HCT116 (cell line): ENCODE results near the gene BBS9.

ENCODE experiments used
- EGR1 ChIP-seq: IDR thresholded peaks from 2 replicates; pipeline ENCODE4 v1.6.1; 2012; ENCODE audit warnings: low read depth
- POLR2A ChIP-seq: IDR thresholded peaks from 2 replicates; pipeline ENCODE4 v1.7.0; 2011; ENCODE audit warnings: borderline replicate concordance; ENCODE audit not compliant: insufficient read depth, insufficient read length; ENCODE audit errors: extremely low read depth
- RAD21 ChIP-seq: IDR thresholded peaks from 2 replicates; pipeline ENCODE4 v1.6.1; 2012; ENCODE audit warnings: low read depth, mild to moderate bottlenecking
- SP1 ChIP-seq: IDR thresholded peaks from 2 replicates; pipeline ENCODE4 v1.6.1; 2012; ENCODE audit warnings: low read depth
- TCF7L2 ChIP-seq: IDR thresholded peaks from 2 replicates; pipeline ENCODE4 v1.7.0; 2011; ENCODE audit warnings: borderline replicate concordance, inconsistent platforms; ENCODE audit not compliant: insufficient read depth, insufficient read length; ENCODE audit errors: extremely low read depth
- YY1 ChIP-seq: IDR thresholded peaks from 2 replicates; pipeline ENCODE4 v1.6.1; 2011; ENCODE audit warnings: low read length, low read depth, moderate library complexity, mild to moderate bottlenecking; ENCODE audit not compliant: insufficient replicate concordance; ENCODE audit errors: extremely low read depth
- TF ChIP-seq, protein P1 (sequence below), 3 experiments: fragments of 200-600 bp in 1 of 3; sonication (generic) in 1 of 3; IDR thresholded peaks in 2 of 3; conservative IDR thresholded peaks in 1 of 3; 2 replicates each; pipeline ENCODE4 v1.5.1; 2012 to 2017; ENCODE audit warnings: low read depth in 2 of 3, low read length in 2 of 3, antibody characterized with exemption in 1 of 3, borderline replicate concordance in 1 of 3, control low read depth in 1 of 3, mild to moderate bottlenecking in 1 of 3, mixed read lengths in 1 of 3, mixed run types in 1 of 3, moderate library complexity in 1 of 3; ENCODE audit not compliant: insufficient read depth in 1 of 3

DNA sequence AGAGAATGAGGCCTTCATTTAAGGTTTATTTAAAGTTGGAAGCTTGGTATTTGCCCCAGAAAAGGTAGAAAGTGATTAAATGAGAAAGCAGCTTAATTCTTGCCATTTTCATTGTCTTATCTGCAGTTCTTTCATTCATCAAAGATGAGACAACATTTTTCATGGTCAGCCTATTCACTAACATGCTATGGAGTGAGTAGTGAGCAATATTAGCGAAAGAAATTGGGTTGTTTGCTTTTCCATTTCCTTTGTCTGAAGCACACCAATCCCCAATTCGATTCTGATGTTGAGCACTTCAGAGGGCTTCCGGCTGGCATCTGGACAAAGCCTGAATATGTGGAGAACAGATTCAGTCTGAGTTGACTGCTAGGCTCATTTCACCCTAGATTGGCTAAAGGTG is 317.2 kb downstream of the BBS9 start:
- no peak for TF ChIP-seq EGR1
- TF ChIP-seq, protein P1, sequence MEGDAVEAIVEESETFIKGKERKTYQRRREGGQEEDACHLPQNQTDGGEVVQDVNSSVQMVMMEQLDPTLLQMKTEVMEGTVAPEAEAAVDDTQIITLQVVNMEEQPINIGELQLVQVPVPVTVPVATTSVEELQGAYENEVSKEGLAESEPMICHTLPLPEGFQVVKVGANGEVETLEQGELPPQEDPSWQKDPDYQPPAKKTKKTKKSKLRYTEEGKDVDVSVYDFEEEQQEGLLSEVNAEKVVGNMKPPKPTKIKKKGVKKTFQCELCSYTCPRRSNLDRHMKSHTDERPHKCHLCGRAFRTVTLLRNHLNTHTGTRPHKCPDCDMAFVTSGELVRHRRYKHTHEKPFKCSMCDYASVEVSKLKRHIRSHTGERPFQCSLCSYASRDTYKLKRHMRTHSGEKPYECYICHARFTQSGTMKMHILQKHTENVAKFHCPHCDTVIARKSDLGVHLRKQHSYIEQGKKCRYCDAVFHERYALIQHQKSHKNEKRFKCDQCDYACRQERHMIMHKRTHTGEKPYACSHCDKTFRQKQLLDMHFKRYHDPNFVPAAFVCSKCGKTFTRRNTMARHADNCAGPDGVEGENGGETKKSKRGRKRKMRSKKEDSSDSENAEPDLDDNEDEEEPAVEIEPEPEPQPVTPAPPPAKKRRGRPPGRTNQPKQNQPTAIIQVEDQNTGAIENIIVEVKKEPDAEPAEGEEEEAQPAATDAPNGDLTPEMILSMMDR (IDR thresholded peaks at IDR 0.05 in 2 of 3, conservative IDR thresholded peaks at IDR 0.05 in 1 of 3; ENCODE audit: borderline replicate concordance in 1 of 3, insufficient read depth in 1 of 3, low read depth in 2 of 3, low read length in 2 of 3), result no peak
- TF ChIP-seq RAD21, result no peak
- TF ChIP-seq SP1, result no peak
- TF ChIP-seq POLR2A, result no peak
- no peak for TF ChIP-seq YY1
- no peak for TF ChIP-seq TCF7L2
